MM.1S (cell line): ENCODE results near the gene KCNIP4.

Experiments used
- CTCF ChIP-seq: fragments of 300-600 bp; sonication (generic); IDR thresholded peaks from 2 replicates; pipeline ENCODE4 v1.5.1; 2016; ENCODE audit warnings: antibody characterized with exemption, low read length, mixed read lengths
- EZH2 ChIP-seq: fragments of 300-600 bp; sonication (generic); optimal IDR thresholded peaks from 2 replicates; pipeline ENCODE3; 2017; ENCODE audit warnings: low read depth, mild to moderate bottlenecking, antibody characterized with exemption, low read length, mixed read lengths
- EZH2phosphoT487 ChIP-seq: fragments of 300-600 bp; sonication (generic); IDR thresholded peaks from 2 replicates; pipeline ENCODE4 v1.6.1; 2018; ENCODE audit warnings: antibody characterized with exemption, low read length

DNA sequence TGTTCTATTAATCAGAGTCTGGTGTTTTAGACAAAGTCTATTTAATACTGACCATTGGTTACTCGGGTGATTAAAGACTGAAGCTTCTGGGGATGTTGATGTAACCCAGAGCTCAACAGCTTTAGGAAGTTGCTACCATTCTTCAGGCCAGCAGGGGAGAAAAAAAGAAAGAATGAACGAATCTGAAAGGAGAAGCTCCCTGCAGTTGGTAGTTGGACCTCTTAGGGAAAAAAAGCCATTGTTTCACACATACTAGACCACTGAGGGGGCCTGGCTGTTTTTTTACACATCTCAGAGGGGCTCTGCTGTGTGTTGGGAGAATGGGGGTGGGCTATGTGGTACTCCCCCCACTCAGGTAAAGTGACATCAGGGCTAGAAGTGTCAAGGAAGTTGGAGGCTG, 378.9 kb downstream of the KCNIP4 start:
- TF ChIP-seq CTCF (no peak), EZH2 (no peak), EZH2phosphoT487 (no peak)
